Neural cell (in vitro differentiated cells): Measurements from ENCODE around the gene CPA2.

ENCODE experiments used
- CTCF ChIP-seq: fragments of 450-650 bp; IDR thresholded peaks from 2 replicates; pipeline ENCODE4 v1.5.1; 2014; ENCODE audit warnings: antibody characterized with exemption, mild to moderate bottlenecking, moderate library complexity; ENCODE audit not compliant: poor library complexity, severe bottlenecking
- EP300 ChIP-seq: fragments of 450-650 bp; conservative IDR thresholded peaks from 2 replicates; pipeline ENCODE4 v1.6.1; 2014; ENCODE audit warnings: antibody characterized with exemption, mild to moderate bottlenecking, moderate library complexity; ENCODE audit not compliant: poor library complexity, severe bottlenecking
- EZH2 ChIP-seq: fragments of 200-600, 300-800 bp; shearing (Covaris generic), sonication (generic); IDR thresholded peaks from 2 replicates; pipeline ENCODE4 v1.6.1; 2014; ENCODE audit warnings: antibody characterized with exemption, low read length, borderline replicate concordance, mild to moderate bottlenecking; ENCODE audit not compliant: insufficient read depth, poor library complexity, severe bottlenecking
- POLR2AphosphoS5 ChIP-seq: IDR thresholded peaks from 2 replicates; pipeline ENCODE4 v1.6.1; 2012
- RAD21 ChIP-seq: fragments of 450-650 bp; conservative IDR thresholded peaks from 2 replicates; pipeline ENCODE4 v1.6.1; 2014; ENCODE audit warnings: antibody characterized with exemption, mild to moderate bottlenecking, moderate library complexity
- REST ChIP-seq: IDR thresholded peaks from 2 replicates; pipeline ENCODE4 v1.6.1; 2012; ENCODE audit warnings: borderline replicate concordance
- SMC3 ChIP-seq: fragments of 450-650 bp; conservative IDR thresholded peaks from 2 replicates; pipeline ENCODE4 v1.6.1; 2014; ENCODE audit warnings: antibody characterized with exemption, mild to moderate bottlenecking, moderate library complexity; ENCODE audit not compliant: poor library complexity
- TAF1 ChIP-seq: IDR thresholded peaks from 2 replicates; pipeline ENCODE4 v1.6.1; 2012; ENCODE audit warnings: low read depth

GRCh38 chr7:130288829-130289228 is 22.2 kb downstream of the CPA2 start:
- TF ChIP-seq POLR2AphosphoS5 (no peak), TAF1 (no peak), CTCF (no peak), RAD21 (no peak), EP300 (no peak), EZH2 (no peak), REST (no peak), SMC3 (no peak)
